Forelimb muscle (tissue), 1 donor: ENCODE measurements around the gene SNX19. TPM values are rescaled to one million over a fixed set of nuclear protein-coding genes. Genes with fewer than 3 reads are reported as not detected.
"Not testable (repeated sequence)": the region's sequence is repeated elsewhere in the genome, so short reads cannot be mapped to it uniquely, and the experiment has no call there.

Source experiments
- DNase-seq: peaks from one replicate; pipeline ENCODE4 v3.0.0-alpha.2; 2013; ENCODE audit warnings: low read depth
- polyA plus RNA-seq: library from polyadenylated mRNA; unstranded; fragments of 120-200 nt; gene quantifications from one replicate; pipeline ENCODE4 v1.2.1, GENCODE V29; 2013; ENCODE audit not compliant: insufficient read length

SNX19 gene
- 31.0 TPM for polyA plus RNA-seq

GRCh38 chr11:130916238-130916855 lies at the start of gene SNX19:
Gene SNX19, minus strand, starts transcription at chr11:130916479. Its CDS starts 540 bp downstream, at chr11:130915939.
- DNase-seq: peak; percentile 77

- no peak for DNase-seq
These were observed 47.9 kb upstream of the SNX19 start for GRCh38 chr11:130964058-130964792.

GRCh38 chr11:130947889-130948288 lies 31.6 kb upstream of the SNX19 start:
- no peak for DNase-seq

GRCh38 chr11:130947481-130947880 lies 31.2 kb upstream of the SNX19 start:
- no peak for DNase-seq

- DNase-seq: no peak
These were observed 30.8 kb upstream of the SNX19 start for GRCh38 chr11:130947058-130947457.

- DNase-seq: peak; percentile 39
These were observed 29.6 kb upstream of the SNX19 start for GRCh38 chr11:130945896-130946295.

- DNase-seq: no peak
These were observed 24.4 kb upstream of the SNX19 start for GRCh38 chr11:130940706-130941105.

- DNase-seq: no peak
These were observed 20.8 kb upstream of the SNX19 start for GRCh38 chr11:130937051-130937450.

GRCh38 chr11:130932086-130932712 lies 15.9 kb upstream of the SNX19 start:
- DNase-seq: no peak

GRCh38 chr11:130924750-130925149 lies 8.5 kb upstream of the SNX19 start:
- DNase-seq: no peak

GRCh38 chr11:130920612-130921011 lies 4.3 kb upstream of the SNX19 start:
- not testable (repeated sequence) for DNase-seq

GRCh38 chr11:130918081-130918480 lies 1.8 kb upstream of the SNX19 start:
- no peak for DNase-seq

GRCh38 chr11:130916910-130917309 lies 631 bp upstream of the SNX19 start:
- DNase-seq: no peak

- no peak for DNase-seq
These were observed 559 bp downstream of the SNX19 start for GRCh38 chr11:130915603-130916237.

- no peak for DNase-seq
These were observed 3.0 kb downstream of the SNX19 start for GRCh38 chr11:130913268-130913667.

GRCh38 chr11:130912552-130912951 lies 3.7 kb downstream of the SNX19 start:
- DNase-seq: no peak

- DNase-seq: no peak
These were observed 5.0 kb downstream of the SNX19 start for GRCh38 chr11:130911306-130911705.

- DNase-seq: no peak
These were observed 6.6 kb downstream of the SNX19 start for GRCh38 chr11:130909650-130910049.

- no peak for DNase-seq
These were observed 7.3 kb downstream of the SNX19 start for GRCh38 chr11:130908770-130909625.

GRCh38 chr11:130908061-130908460 lies 8.2 kb downstream of the SNX19 start:
- DNase-seq: no peak

GRCh38 chr11:130907229-130907628 lies 9.1 kb downstream of the SNX19 start:
- DNase-seq: no peak
